Endothelial cell (in vitro differentiated cells): Measurements from ENCODE around the gene NFKB2. TPM values are rescaled to one million over a fixed set of nuclear protein-coding genes. Genes with fewer than 3 reads are reported as not detected.

Experiments
- DNase-seq: peaks from one replicate; pipeline ENCODE4 v3.0.0; 2021; ENCODE audit warnings: low spot score
- H3K27ac Mint-ChIP-seq: one replicate; pipeline ENCODE4 v1.8.0; 2021; ENCODE audit warnings: mixed read lengths, inconsistent platforms; ENCODE audit not compliant: unreplicated experiment
- H3K27me3 Mint-ChIP-seq: one replicate; pipeline ENCODE4 v1.8.0; 2021; ENCODE audit warnings: mild to moderate bottlenecking, moderate library complexity, mixed read lengths, inconsistent platforms; ENCODE audit not compliant: unreplicated experiment
- H3K36me3 Mint-ChIP-seq: one replicate; pipeline ENCODE4 v1.8.0; 2021; ENCODE audit warnings: mild to moderate bottlenecking, low read depth, mixed read lengths, inconsistent platforms; ENCODE audit not compliant: unreplicated experiment
- H3K4me1 Mint-ChIP-seq: one replicate; pipeline ENCODE4 v1.8.0; 2021; ENCODE audit warnings: mild to moderate bottlenecking, mixed read lengths, inconsistent platforms; ENCODE audit not compliant: unreplicated experiment
- H3K4me3 Mint-ChIP-seq: one replicate; pipeline ENCODE4 v1.8.0; 2021; ENCODE audit warnings: mild to moderate bottlenecking, mixed read lengths, inconsistent platforms; ENCODE audit not compliant: unreplicated experiment
- H3K9me3 Mint-ChIP-seq: one replicate; pipeline ENCODE4 v1.8.0; 2021; ENCODE audit warnings: mixed read lengths, inconsistent platforms; ENCODE audit not compliant: unreplicated experiment
- total RNA-seq: library from RNA; stranded (reverse); fragmentation: NEBNext Ultra II Directional; extraction: Animal tissue kit (Norgen Biotek cat#: 25700); gene quantifications from one replicate; pipeline ENCODE4 v1.2.1, GENCODE V29; 2021; ENCODE audit not compliant: unreplicated experiment
- TF ChIP-seq, protein P1 (sequence below): fragments of 200-600 bp; sonication (generic); IDR thresholded peaks from one replicate; pipeline ENCODE4 v1.5.0; 2021; ENCODE audit warnings: antibody characterized with exemption; ENCODE audit not compliant: unreplicated experiment

The NFKB2 gene
- total RNA-seq, 1 donor from 2014 or later = 14.2 TPM

DNA sequence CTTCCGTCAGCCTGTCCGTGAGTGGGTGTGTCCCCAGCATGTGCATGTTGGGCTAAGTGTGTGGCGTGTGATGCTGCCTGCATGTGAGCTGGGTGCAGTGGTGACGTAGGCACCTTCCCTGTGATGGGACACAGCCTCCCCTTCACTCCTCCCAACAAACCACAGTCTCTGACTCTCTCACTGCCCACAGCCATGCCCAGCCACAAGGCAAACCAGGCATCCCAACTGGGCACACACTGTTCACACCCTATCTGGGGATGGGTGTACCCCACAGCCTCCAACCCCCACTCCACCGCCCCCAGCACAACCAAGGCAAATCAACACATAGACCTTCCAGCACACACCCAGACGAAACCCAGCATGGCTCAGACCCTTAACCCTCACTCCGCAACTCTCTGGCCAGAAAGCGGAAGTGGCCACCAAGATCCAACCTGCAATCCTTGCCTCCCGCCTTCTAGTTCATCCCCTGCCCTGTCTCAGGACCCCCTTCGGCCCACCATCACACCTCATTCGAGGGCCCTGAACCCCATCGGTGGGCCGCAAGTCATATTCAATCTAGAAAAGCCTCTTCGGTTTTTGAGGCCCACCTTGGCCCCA, 12.7 kb downstream of the NFKB2 start:
- Mint-ChIP-seq H3K36me3 (peaks cover 12% of the 10 kb centered on the region), H3K9me3 (no peaks in the 10 kb centered on the region), H3K4me3 (peak overlapping the region; percentile 60), H3K27ac (no peak overlapping the region), H3K4me1 (peaks cover 19% of the 10 kb centered on the region), H3K27me3 (peaks cover 35% of the 10 kb centered on the region)
- DNase-seq = no peak
- TF ChIP-seq, protein P1, sequence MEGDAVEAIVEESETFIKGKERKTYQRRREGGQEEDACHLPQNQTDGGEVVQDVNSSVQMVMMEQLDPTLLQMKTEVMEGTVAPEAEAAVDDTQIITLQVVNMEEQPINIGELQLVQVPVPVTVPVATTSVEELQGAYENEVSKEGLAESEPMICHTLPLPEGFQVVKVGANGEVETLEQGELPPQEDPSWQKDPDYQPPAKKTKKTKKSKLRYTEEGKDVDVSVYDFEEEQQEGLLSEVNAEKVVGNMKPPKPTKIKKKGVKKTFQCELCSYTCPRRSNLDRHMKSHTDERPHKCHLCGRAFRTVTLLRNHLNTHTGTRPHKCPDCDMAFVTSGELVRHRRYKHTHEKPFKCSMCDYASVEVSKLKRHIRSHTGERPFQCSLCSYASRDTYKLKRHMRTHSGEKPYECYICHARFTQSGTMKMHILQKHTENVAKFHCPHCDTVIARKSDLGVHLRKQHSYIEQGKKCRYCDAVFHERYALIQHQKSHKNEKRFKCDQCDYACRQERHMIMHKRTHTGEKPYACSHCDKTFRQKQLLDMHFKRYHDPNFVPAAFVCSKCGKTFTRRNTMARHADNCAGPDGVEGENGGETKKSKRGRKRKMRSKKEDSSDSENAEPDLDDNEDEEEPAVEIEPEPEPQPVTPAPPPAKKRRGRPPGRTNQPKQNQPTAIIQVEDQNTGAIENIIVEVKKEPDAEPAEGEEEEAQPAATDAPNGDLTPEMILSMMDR = no peak

- Mint-ChIP-seq H3K27ac (no peak overlapping the region), H3K36me3 (peaks cover 12% of the 10 kb centered on the region), H3K27me3 (peaks cover 35% of the 10 kb centered on the region), H3K4me3 (peak overlapping the region; percentile 77), H3K4me1 (peaks cover 19% of the 10 kb centered on the region), H3K9me3 (no peaks in the 10 kb centered on the region)
- TF ChIP-seq, protein P1 = no peak
- no peak for DNase-seq
Measured at GRCh38 chr10:102408728-102409603, 13.5 kb downstream of the NFKB2 start.

- peak overlapping the region; percentile 44 for H3K27ac Mint-ChIP-seq
- H3K27me3 Mint-ChIP-seq = peaks cover 35% of the 10 kb centered on the region
- peak overlapping the region; percentile 77 for H3K4me3 Mint-ChIP-seq
- H3K9me3 Mint-ChIP-seq = no peaks in the 10 kb centered on the region
- TF ChIP-seq, protein P1 = no peak
- no peak for DNase-seq
- H3K36me3 Mint-ChIP-seq = peaks cover 12% of the 10 kb centered on the region
- peaks cover 19% of the 10 kb centered on the region for H3K4me1 Mint-ChIP-seq
Measured at GRCh38 chr10:102409604-102410428, 14.3 kb downstream of the NFKB2 start.

GRCh38 chr10:102410429-102411073, 15.0 kb downstream of the NFKB2 start:
- H3K36me3 Mint-ChIP-seq = peaks cover 12% of the 10 kb centered on the region
- peaks cover 34% of the 10 kb centered on the region for H3K27me3 Mint-ChIP-seq
- H3K4me3 Mint-ChIP-seq = peak overlapping the region; percentile 77
- no peaks in the 10 kb centered on the region for H3K9me3 Mint-ChIP-seq
- H3K4me1 Mint-ChIP-seq = peaks cover 19% of the 10 kb centered on the region
- no peak for DNase-seq
- TF ChIP-seq, protein P1 = no peak
- no peak overlapping the region for H3K27ac Mint-ChIP-seq
